Keratinocyte (primary cell): ENCODE results near the gene RRBP1. TPM values are rescaled to one million over a fixed set of nuclear protein-coding genes. Genes with fewer than 3 reads are reported as not detected.

Experiments
- DNase-seq: peaks from one replicate; pipeline ENCODE4 v3.0.0-alpha.2; 2011; ENCODE audit warnings: low read depth, missing footprints, low spot score
- FAIRE-seq: peaks from 2 replicates; lab custom pipeline; 2011; peaks lifted over from hg19 to GRCh38; lab: Jason Lieb, UNC
- H2AFZ ChIP-seq: 2 replicates; pipeline ENCODE4 v1.6.0; 2012; ENCODE audit warnings: low read length, control low read depth, inconsistent platforms; ENCODE audit not compliant: control insufficient read depth
- H3K27ac ChIP-seq: 2 replicates; pipeline ENCODE4 v1.5.1; 2011; ENCODE audit warnings: low read length; ENCODE audit not compliant: control insufficient read depth, insufficient read depth
- H3K27me3 ChIP-seq: 3 replicates; pipeline ENCODE4 v1.6.0; 2011; ENCODE audit warnings: low read length; ENCODE audit not compliant: control insufficient read depth, insufficient read depth; ENCODE audit errors: extremely low read depth
- H3K36me3 ChIP-seq, 2 experiments: 2 replicates in 1 of 2; 3 replicates in 1 of 2; pipeline ENCODE4 v1.5.1; 2011; ENCODE audit warnings: low read length in 2 of 2, mild to moderate bottlenecking in 1 of 2; ENCODE audit not compliant: control insufficient read depth in 2 of 2, insufficient read depth in 2 of 2; ENCODE audit errors: extremely low read depth in 1 of 2
- H3K4me1 ChIP-seq: 3 replicates; pipeline ENCODE4 v1.5.1; 2011; ENCODE audit warnings: low read length; ENCODE audit not compliant: control insufficient read depth, insufficient read depth; ENCODE audit errors: extremely low read depth
- H3K4me2 ChIP-seq: 3 replicates; pipeline ENCODE4 v1.6.0; 2011; ENCODE audit warnings: low read depth, low read length; ENCODE audit not compliant: control insufficient read depth, insufficient read depth; ENCODE audit errors: extremely low read depth
- H3K4me3 ChIP-seq, 3 experiments: fragments of 200-600 bp in 1 of 3; sonication (generic) in 1 of 3; 2 replicates in 2 of 3; 3 replicates in 1 of 3; pipeline ENCODE4 v1.5.1; 2011 to 2016; ENCODE audit warnings: low read length in 3 of 3, mild to moderate bottlenecking in 3 of 3, control low read depth in 2 of 3, inconsistent platforms in 1 of 3, low read depth in 1 of 3, mixed read lengths in 1 of 3, mixed run types in 1 of 3, moderate library complexity in 1 of 3; ENCODE audit not compliant: control insufficient read depth in 2 of 3, insufficient read depth in 2 of 3; ENCODE audit errors: extremely low read depth in 1 of 3
- H3K79me2 ChIP-seq: 2 replicates; pipeline ENCODE4 v1.6.0; 2012; ENCODE audit warnings: low read length; ENCODE audit not compliant: control insufficient read depth, insufficient read depth
- H3K9ac ChIP-seq: 3 replicates; pipeline ENCODE4 v1.6.0; 2011; ENCODE audit warnings: low read length; ENCODE audit not compliant: control insufficient read depth, insufficient read depth; ENCODE audit errors: extremely low read depth
- H3K9me1 ChIP-seq: 3 replicates; pipeline ENCODE4 v1.6.0; 2011; ENCODE audit warnings: low read length; ENCODE audit not compliant: control insufficient read depth, insufficient read depth; ENCODE audit errors: extremely low read depth
- H3K9me3 ChIP-seq: 2 replicates; pipeline ENCODE4 v1.5.1; 2012; ENCODE audit warnings: low read depth, low read length; ENCODE audit not compliant: control insufficient read depth
- H4K20me1 ChIP-seq: 3 replicates; pipeline ENCODE4 v1.6.0; 2011; ENCODE audit warnings: low read length; ENCODE audit not compliant: control insufficient read depth, insufficient read depth; ENCODE audit errors: extremely low read depth
- EZH2 ChIP-seq: IDR thresholded peaks from one replicate; pipeline ENCODE4 v1.6.1; 2012; ENCODE audit warnings: inconsistent platforms, mild to moderate bottlenecking, low read length, moderate library complexity
- dilution Hi-C: fragments of 300-500 bp; cut with MboI; formaldehyde crosslinking; loops from one replicate; pipeline ENCODE4 v1.7.0; 2020; ENCODE audit warnings: low sequenced_read_pairs; ENCODE audit not compliant: extremely low pct_ligation_motif_present
- polyA plus RNA-seq, 5 experiments: library from polyadenylated mRNA; depleted of rRNA in 3 of 5; stranded (reverse) in 3 of 5; stranded (forward) in 1 of 5; unstranded in 1 of 5; fragments of >200 nt; gene quantifications; 1 replicate in 1 of 5; 2 replicates in 3 of 5; 3 replicates in 1 of 5; pipeline versions ENCODE4 v1.2.1 to v1.2.3, GENCODE V29; 2011 to 2012; ENCODE audit warnings: missing spikeins in 2 of 5, low read depth in 1 of 5, low replicate concordance in 1 of 5
- TF ChIP-seq, protein P1 (sequence below), 3 experiments: IDR thresholded peaks in 1 of 3; conservative IDR thresholded peaks in 1 of 3; optimal IDR thresholded peaks in 1 of 3; 2 replicates in 2 of 3; 3 replicates in 1 of 3; pipeline versions ENCODE3 to v1.5.1; 2011; ENCODE audit warnings: low read length in 3 of 3, mild to moderate bottlenecking in 3 of 3, moderate library complexity in 2 of 3, control low read depth in 1 of 3, inconsistent platforms in 1 of 3; ENCODE audit not compliant: insufficient read depth in 2 of 3; ENCODE audit errors: extremely low read depth in 1 of 3

Gene RRBP1
- polyA plus RNA-seq, 1 donor (not counting 4 experiments of a cell fraction or from before 2014, with no cell fraction given) = 43.9 TPM

- Histone ChIP-seq H3K4me2 (no peak overlapping the region), H3K4me3 (no peak overlapping the region), H3K36me3 (peaks cover 27 to 73% of the 10 kb centered on the region in 2 experiments), H4K20me1 (no peaks in the 10 kb centered on the region), H3K9me1 (no peaks in the 10 kb centered on the region), H2AFZ (no peak overlapping the region), H3K9me3 (no peaks in the 10 kb centered on the region), H3K79me2 (no peaks in the 10 kb centered on the region), H3K4me1 (no peaks in the 10 kb centered on the region), H3K27me3 (no peaks in the 10 kb centered on the region), H3K9ac (no peak overlapping the region), H3K27ac (no peak overlapping the region)
- no peak for DNase-seq
- no peak for FAIRE-seq
- no peak for TF ChIP-seq EZH2
- TF ChIP-seq, protein P1, sequence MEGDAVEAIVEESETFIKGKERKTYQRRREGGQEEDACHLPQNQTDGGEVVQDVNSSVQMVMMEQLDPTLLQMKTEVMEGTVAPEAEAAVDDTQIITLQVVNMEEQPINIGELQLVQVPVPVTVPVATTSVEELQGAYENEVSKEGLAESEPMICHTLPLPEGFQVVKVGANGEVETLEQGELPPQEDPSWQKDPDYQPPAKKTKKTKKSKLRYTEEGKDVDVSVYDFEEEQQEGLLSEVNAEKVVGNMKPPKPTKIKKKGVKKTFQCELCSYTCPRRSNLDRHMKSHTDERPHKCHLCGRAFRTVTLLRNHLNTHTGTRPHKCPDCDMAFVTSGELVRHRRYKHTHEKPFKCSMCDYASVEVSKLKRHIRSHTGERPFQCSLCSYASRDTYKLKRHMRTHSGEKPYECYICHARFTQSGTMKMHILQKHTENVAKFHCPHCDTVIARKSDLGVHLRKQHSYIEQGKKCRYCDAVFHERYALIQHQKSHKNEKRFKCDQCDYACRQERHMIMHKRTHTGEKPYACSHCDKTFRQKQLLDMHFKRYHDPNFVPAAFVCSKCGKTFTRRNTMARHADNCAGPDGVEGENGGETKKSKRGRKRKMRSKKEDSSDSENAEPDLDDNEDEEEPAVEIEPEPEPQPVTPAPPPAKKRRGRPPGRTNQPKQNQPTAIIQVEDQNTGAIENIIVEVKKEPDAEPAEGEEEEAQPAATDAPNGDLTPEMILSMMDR (optimal IDR thresholded peaks at IDR 0.05 in 1 of 3, IDR thresholded peaks at IDR 0.05 in 1 of 3, conservative IDR thresholded peaks at IDR 0.05 in 1 of 3; ENCODE audit: extremely low read depth in 1 of 3, insufficient read depth in 2 of 3, low read length in 3 of 3) = no peak
- dilution Hi-C loops = no loop called here
These were observed 55.6 kb downstream of the RRBP1 start for GRCh38 chr20:17626217-17627007.

GRCh38 chr20:17625246-17626051 is 56.6 kb downstream of the RRBP1 start:
- Histone ChIP-seq H3K4me2 (no peak overlapping the region), H3K4me1 (no peaks in the 10 kb centered on the region), H2AFZ (no peak overlapping the region), H3K9ac (no peak overlapping the region), H3K36me3 (peaks cover 32 to 76% of the 10 kb centered on the region in 2 experiments), H4K20me1 (no peaks in the 10 kb centered on the region), H3K4me3 (no peak overlapping the region), H3K27ac (no peak overlapping the region), H3K9me1 (no peaks in the 10 kb centered on the region), H3K27me3 (no peaks in the 10 kb centered on the region), H3K79me2 (no peaks in the 10 kb centered on the region), H3K9me3 (no peaks in the 10 kb centered on the region)
- DNase-seq = no peak
- dilution Hi-C loops = no loop called here
- no peak for FAIRE-seq
- no peak for TF ChIP-seq EZH2
- TF ChIP-seq, protein P1 (optimal IDR thresholded peaks at IDR 0.05 in 1 of 3, IDR thresholded peaks at IDR 0.05 in 1 of 3, conservative IDR thresholded peaks at IDR 0.05 in 1 of 3; ENCODE audit: extremely low read depth in 1 of 3, insufficient read depth in 2 of 3, low read length in 3 of 3) = no peak
